GM13976 (cell line): ENCODE data around the gene IQSEC3.

ENCODE experiments used
- DNase-seq: peaks from one replicate; pipeline ENCODE4 v3.0.0; 2012; ENCODE audit warnings: low spot score
- in situ Hi-C: fragments of 300-500 bp; cut with MboI; formaldehyde crosslinking; loops from one replicate; pipeline ENCODE4 v1.12.0; 2022; ENCODE audit warnings: low sequenced_read_pairs, mixed read lengths, inconsistent platforms; ENCODE audit not compliant: unreplicated experiment
- TF ChIP-seq, protein P1 (sequence below): IDR thresholded peaks from 2 replicates; pipeline ENCODE4 v1.5.1; 2012; ENCODE audit warnings: borderline replicate concordance, mild to moderate bottlenecking; ENCODE audit not compliant: insufficient read depth; ENCODE audit errors: extremely low read depth, missing control alignments, control extremely low read depth

Gene IQSEC3

DNA sequence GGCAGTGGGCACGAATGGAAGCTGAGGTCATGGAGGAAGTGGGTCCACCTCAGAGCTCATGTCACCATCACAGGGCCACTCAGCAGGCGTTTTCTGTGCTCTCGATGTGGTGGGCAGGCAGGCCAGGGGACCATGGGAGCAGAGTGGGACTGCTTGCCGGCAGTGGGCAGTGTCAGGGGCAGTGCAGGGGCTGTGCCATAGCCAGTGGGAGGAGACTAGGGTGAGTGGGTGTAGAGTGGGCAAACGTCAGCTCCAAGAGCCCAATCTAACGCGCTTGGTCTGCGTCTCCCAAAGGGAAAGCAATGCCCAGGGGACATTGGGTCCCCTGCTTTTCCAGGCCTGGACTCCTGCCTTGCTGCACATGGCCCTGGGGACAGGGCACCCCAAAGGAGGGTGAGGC, 89.1 kb downstream of the IQSEC3 start:
- no peak for DNase-seq
- TF ChIP-seq, protein P1, sequence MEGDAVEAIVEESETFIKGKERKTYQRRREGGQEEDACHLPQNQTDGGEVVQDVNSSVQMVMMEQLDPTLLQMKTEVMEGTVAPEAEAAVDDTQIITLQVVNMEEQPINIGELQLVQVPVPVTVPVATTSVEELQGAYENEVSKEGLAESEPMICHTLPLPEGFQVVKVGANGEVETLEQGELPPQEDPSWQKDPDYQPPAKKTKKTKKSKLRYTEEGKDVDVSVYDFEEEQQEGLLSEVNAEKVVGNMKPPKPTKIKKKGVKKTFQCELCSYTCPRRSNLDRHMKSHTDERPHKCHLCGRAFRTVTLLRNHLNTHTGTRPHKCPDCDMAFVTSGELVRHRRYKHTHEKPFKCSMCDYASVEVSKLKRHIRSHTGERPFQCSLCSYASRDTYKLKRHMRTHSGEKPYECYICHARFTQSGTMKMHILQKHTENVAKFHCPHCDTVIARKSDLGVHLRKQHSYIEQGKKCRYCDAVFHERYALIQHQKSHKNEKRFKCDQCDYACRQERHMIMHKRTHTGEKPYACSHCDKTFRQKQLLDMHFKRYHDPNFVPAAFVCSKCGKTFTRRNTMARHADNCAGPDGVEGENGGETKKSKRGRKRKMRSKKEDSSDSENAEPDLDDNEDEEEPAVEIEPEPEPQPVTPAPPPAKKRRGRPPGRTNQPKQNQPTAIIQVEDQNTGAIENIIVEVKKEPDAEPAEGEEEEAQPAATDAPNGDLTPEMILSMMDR, result no peak
- in situ Hi-C loops, result no loop called here

DNA sequence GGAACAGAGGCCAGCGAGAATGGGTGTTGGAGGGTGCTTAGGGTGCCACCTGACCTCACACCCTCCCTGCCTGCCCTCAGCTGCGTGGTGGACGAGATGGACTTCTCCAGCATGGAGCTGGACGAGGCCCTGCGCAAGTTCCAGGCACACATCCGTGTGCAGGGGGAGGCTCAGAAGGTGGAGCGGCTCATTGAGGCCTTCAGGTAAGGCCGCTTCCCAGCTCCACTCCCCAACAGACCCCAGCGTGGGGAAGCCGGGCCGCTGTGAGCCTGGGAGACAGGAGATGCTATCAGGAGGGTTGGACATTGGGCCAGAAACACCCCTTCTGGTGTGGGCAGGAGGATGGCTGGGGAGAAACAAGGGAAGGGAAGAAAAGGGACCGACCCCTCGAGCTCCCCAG, 90.4 kb downstream of the IQSEC3 start:
- DNase-seq, result no peak
- in situ Hi-C loops, result no loop called here
- TF ChIP-seq, protein P1, result no peak

DNA sequence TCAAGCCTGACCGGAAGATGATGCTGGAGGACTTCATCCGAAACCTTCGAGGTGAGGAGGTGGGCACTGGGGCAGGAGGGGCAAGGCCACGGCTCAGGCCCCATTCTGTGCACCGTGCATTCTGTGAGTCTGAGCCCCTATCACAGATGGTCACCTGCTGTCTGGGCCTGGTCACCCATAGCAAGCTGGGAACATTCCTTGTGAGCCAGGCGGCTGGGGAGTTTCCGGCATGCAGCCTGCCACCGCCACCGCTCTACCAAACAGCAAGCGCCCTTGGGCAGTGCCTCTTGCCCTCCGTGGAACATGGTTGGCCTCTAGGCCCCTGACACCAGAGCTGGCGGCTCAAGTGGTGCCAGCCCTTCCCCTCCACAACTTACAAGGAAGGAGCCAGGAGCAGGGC, 91.1 kb downstream of the IQSEC3 start:
- TF ChIP-seq, protein P1, result no peak
- no peak for DNase-seq
- in situ Hi-C loops, result no loop called here

DNA sequence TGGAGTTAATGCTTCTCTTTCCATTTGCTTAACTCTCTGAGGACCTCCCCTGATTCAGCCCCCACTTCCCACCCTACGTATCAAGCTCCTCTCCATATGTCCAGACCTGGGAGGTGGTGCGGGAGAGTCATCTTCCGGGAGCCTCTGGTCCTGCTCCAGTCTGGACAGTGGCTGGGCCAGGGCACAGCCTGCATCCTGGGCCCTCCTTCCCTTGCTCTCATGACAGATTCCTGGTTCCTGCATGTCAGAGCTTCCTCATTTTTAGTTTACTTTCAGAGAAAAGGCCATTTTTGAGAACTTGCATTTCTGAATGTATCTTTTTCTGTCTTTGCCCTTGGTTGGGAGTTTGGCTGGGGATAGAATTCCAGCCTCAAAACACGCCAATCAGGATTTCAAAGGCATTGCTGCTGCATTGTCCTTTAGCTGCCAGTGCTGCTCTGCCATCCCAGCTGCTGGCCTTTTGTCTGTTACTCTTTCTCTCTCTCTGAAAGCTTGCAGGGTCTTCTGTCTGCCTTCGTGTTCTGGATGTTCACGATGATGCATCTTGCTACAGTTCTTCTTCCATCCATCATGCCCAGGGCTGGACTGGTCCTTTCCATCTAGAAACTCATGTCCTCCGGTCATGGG, 92.7 kb downstream of the IQSEC3 start:
- DNase-seq, result no peak
- in situ Hi-C loops, result no loop called here
- TF ChIP-seq, protein P1, result no peak

DNA sequence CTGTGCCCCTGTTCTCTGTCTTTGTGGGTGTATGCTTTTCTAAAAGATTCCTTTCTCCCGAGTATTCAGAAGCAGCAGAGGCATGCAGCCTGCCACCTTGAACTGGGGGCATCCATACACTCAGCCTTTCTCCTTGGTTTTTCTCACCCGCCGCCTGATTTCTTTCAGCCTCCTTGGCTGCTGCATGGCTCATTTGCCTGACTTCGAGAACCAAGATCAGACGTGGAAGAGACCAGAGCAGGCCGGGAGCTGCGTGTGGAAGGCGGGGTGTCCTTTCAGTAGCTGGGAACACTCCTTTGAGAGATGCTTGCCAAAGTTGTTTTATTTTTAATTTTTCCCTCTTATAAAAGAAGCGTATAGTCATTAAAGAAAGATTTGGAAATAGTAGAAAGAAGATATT, 94.3 kb downstream of the IQSEC3 start:
- in situ Hi-C loops, result no loop called here
- no peak for DNase-seq
- TF ChIP-seq, protein P1, result no peak

DNA sequence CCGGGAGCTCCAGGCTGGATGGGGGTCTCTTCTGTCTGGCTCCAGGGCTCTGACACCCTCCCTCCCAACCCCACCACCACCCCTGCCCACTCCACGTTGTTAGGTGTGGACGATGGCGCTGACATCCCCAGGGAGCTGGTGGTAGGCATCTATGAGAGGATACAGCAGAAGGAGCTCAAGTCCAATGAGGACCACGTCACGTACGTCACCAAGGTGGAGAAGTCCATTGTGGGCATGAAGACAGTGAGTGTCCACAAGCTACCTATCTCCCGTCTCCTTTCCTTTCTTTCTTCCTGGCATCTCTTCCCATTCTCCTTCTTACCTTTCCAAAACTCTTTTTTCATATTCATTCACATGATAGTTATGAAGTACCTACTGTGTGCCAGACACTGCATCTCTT, 95.3 kb downstream of the IQSEC3 start:
- TF ChIP-seq, protein P1, result no peak
- DNase-seq, result no peak
- in situ Hi-C loops, result no loop called here
